MCF 10A (cell line): ENCODE measurements around the gene PRKG1. TPM values are rescaled to one million over a fixed set of nuclear protein-coding genes. Genes with fewer than 3 reads are reported as not detected.

Experiments
- BruUV-seq: library from RNA; stranded (reverse); fragments of 400-500 nt; replicated peaks from 2 replicates; lab custom pipeline; 2021; lab: Mats Ljungman, UMichigan
- CTCF ChIA-PET: fragments of 300-600 bp; sonication (Branson Sonifier 250); formaldehyde crosslinking; extraction: SDS; loops from one replicate; lab custom pipeline; 2021; ENCODE audit warnings: antibody characterized with exemption, inconsistent platforms; lab: Yijun Ruan, JAX
- POLR2A ChIA-PET: fragments of 300-600, 350-650 bp; sonication (Branson Sonifier 250); formaldehyde crosslinking; extraction: SDS; loops from one replicate; lab custom pipeline; 2020; ENCODE audit warnings: antibody characterized with exemption, inconsistent platforms; lab: Yijun Ruan, JAX
- DNase-seq: peaks from one replicate; pipeline ENCODE4 v3.0.0-alpha.2; 2018; ENCODE audit not compliant: unreplicated experiment
- H3K27ac Mint-ChIP-seq: one replicate; pipeline ENCODE4 v1.8.0; 2022; ENCODE audit warnings: mild to moderate bottlenecking, low read depth, mixed read lengths; ENCODE audit not compliant: unreplicated experiment
- H3K27me3 Mint-ChIP-seq: one replicate; pipeline ENCODE4 v1.8.0; 2022; ENCODE audit warnings: mixed read lengths; ENCODE audit not compliant: insufficient read depth, unreplicated experiment
- H3K36me3 Mint-ChIP-seq: one replicate; pipeline ENCODE4 v1.8.0; 2022; ENCODE audit warnings: mild to moderate bottlenecking, moderate library complexity, mixed read lengths; ENCODE audit not compliant: insufficient read depth, unreplicated experiment
- H3K4me1 Mint-ChIP-seq: one replicate; pipeline ENCODE4 v1.8.0; 2022; ENCODE audit warnings: mixed read lengths; ENCODE audit not compliant: insufficient read depth, unreplicated experiment
- H3K4me3 Mint-ChIP-seq: one replicate; pipeline ENCODE4 v1.8.0; 2022; ENCODE audit warnings: mild to moderate bottlenecking, moderate library complexity, mixed read lengths; ENCODE audit not compliant: unreplicated experiment
- H3K9me3 Mint-ChIP-seq: one replicate; pipeline ENCODE4 v1.8.0; 2022; ENCODE audit warnings: mixed read lengths; ENCODE audit not compliant: unreplicated experiment
- intact Hi-C: fragments of 100-400 bp; cut with micrococcal nuclease; formaldehyde crosslinking; loops from 2 replicates; pipeline ENCODE4 v1.14.1; 2022
- total RNA-seq: library from RNA; stranded (reverse); gene quantifications from 2 replicates; pipeline ENCODE4 v1.2.3, GENCODE V29; 2022
- TF ChIP-seq, protein P1 (sequence below): fragments of 200-600 bp; IDR thresholded peaks from one replicate; pipeline ENCODE4 v1.8.0; 2022; ENCODE audit warnings: antibody characterized with exemption, mild to moderate bottlenecking; ENCODE audit not compliant: unreplicated experiment

Gene PRKG1
- total RNA-seq, 1 experiment from 2014 or later = 0.09 TPM

DNA sequence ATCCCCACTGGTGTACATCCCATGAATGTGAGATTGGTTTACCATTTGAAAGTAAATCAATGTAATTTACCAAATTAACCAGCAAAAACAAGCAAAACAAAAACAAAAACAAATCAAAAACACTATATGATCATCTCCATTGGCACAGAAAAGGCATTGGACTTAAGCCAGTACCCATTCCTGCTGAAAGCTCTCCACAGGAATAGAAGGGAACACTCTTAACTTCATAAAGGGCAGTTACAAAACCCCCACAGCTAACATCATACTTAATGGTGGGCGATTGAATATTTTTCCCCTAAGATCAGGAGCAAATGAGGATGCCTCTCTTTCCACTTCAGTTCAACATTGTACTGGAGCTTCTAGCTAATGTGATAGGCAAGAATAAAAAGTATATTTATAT, 34.1 kb downstream of the PRKG1 start:
- Mint-ChIP-seq H3K4me3 (no peak overlapping the region), H3K36me3 (no peaks in the 10 kb centered on the region), H3K27me3 (no peaks in the 10 kb centered on the region), H3K9me3 (no peaks in the 10 kb centered on the region), H3K4me1 (peaks cover 23% of the 10 kb centered on the region), H3K27ac (no peak overlapping the region)
- DNase-seq = no peak
- ChIA-PET POLR2A (no interaction called here), CTCF (interaction anchor here (0.6 to 0.7 kb wide), 2 partner anchors 26 to 378 kb away, joined by 4 read pairs; no protein-coding TSS in a partner anchor)
- intact Hi-C loops = no loop called here
- no TSS peak for BruUV-seq
- TF ChIP-seq, protein P1, sequence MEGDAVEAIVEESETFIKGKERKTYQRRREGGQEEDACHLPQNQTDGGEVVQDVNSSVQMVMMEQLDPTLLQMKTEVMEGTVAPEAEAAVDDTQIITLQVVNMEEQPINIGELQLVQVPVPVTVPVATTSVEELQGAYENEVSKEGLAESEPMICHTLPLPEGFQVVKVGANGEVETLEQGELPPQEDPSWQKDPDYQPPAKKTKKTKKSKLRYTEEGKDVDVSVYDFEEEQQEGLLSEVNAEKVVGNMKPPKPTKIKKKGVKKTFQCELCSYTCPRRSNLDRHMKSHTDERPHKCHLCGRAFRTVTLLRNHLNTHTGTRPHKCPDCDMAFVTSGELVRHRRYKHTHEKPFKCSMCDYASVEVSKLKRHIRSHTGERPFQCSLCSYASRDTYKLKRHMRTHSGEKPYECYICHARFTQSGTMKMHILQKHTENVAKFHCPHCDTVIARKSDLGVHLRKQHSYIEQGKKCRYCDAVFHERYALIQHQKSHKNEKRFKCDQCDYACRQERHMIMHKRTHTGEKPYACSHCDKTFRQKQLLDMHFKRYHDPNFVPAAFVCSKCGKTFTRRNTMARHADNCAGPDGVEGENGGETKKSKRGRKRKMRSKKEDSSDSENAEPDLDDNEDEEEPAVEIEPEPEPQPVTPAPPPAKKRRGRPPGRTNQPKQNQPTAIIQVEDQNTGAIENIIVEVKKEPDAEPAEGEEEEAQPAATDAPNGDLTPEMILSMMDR = no peak

DNA sequence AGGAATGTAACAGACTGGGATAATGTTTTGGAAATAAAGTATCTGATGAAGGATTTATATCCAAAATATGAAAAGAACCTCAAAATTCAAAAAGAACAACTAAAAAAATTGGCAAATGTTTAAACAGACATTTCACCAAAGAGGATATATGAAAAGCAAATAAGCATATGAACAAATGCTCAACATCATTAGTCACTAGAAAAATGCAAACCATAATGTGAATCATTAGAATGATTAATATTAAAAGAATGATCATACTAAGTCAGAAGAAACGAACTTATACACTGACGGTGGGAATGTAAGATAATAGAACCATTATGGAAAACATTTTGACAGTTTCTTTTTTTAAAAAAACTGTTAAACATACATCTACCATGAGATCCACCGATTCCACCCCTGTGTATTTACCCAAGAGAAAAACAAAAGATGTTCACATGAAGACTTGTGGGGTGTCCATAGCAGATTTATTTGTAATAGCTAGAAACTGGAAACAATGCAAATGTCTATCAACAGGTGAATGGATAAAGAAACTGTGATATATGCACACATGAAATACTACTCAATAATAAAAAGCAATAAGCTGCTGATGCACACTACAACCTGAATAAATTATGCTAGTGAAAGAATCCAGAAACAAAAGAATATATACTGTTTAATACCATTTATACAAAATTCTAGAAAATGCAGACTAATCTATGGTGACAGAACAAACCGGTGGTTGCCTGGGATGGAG, 35.7 kb downstream of the PRKG1 start:
- intact Hi-C loops = no loop called here
- no TSS peak for BruUV-seq
- Mint-ChIP-seq H3K4me3 (no peak overlapping the region), H3K9me3 (no peaks in the 10 kb centered on the region), H3K4me1 (peaks cover 23% of the 10 kb centered on the region), H3K36me3 (no peaks in the 10 kb centered on the region), H3K27me3 (no peaks in the 10 kb centered on the region), H3K27ac (no peak overlapping the region)
- TF ChIP-seq, protein P1 = no peak
- CTCF ChIA-PET = interaction anchor here (1.0 kb wide), 1 partner anchor 895 kb away, joined by 3 read pairs; no protein-coding TSS in a partner anchor
- POLR2A ChIA-PET = no interaction called here
- DNase-seq = no peak

DNA sequence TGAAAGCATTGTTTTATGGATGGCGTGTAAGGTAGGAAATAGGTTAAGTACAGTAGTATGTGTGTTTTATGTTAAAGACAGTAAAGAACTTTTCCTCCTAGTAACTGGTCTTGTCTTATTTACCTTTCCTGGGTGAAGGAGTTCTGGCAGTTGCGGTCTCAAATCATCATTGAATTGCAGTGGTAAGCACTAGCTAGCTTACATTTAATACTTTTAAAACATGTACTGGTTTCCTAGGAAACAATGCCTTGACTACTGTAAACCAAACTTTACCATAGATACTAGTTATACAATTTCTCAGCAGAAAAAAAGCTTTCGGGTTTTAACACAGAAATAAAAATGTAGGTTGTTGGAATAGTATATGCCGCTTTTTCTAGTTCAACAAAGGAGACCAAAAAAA, 37.7 kb downstream of the PRKG1 start:
- Mint-ChIP-seq H3K4me1 (peaks cover 23% of the 10 kb centered on the region), H3K4me3 (no peak overlapping the region), H3K9me3 (no peaks in the 10 kb centered on the region), H3K27me3 (no peaks in the 10 kb centered on the region), H3K27ac (no peak overlapping the region), H3K36me3 (no peaks in the 10 kb centered on the region)
- ChIA-PET CTCF (no interaction called here), POLR2A (no interaction called here)
- TF ChIP-seq, protein P1 = no peak
- intact Hi-C loops = no loop called here
- DNase-seq = no peak
- BruUV-seq = no TSS peak

DNA sequence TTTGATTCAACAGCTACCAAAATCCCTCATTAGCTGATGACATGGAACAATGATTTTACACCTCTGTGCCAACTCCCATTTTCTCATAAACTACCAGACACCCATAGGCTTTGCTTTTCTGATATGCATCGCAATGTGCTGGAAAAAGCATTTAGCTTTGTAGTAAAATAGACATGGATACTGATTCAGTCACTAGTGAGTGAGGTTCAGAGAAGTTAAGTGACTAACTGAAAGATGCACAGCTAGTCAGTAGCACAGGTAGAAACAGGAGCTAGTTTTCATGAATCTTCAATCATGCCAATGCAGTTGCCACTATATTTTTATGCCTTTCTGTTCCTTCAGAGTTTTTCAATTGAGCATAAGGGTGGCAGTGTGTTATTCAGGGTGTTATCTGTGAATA, 38.7 kb downstream of the PRKG1 start:
- intact Hi-C loops = no loop called here
- no TSS peak for BruUV-seq
- Mint-ChIP-seq H3K4me1 (peaks cover 21% of the 10 kb centered on the region), H3K36me3 (no peaks in the 10 kb centered on the region), H3K27me3 (no peaks in the 10 kb centered on the region), H3K4me3 (no peak overlapping the region), H3K9me3 (no peaks in the 10 kb centered on the region), H3K27ac (no peak overlapping the region)
- ChIA-PET POLR2A (interaction anchor here (0.6 kb wide), 2 partner anchors 30 to 39 kb away, joined by 3 read pairs; no protein-coding TSS in a partner anchor), CTCF (interaction anchor here (0.6 kb wide), 1 partner anchor 245 kb away, joined by 3 read pairs; no protein-coding TSS in a partner anchor)
- DNase-seq = no peak
- TF ChIP-seq, protein P1 = no peak
